Neural cell (in vitro differentiated cells): ENCODE results near the gene LCE1E. TPM values are rescaled to one million over a fixed set of nuclear protein-coding genes. Genes with fewer than 3 reads are reported as not detected.

Experiments used
- H2AFZ ChIP-seq: fragments of 200-600, 300-800 bp; sonication (generic), shearing (Covaris generic); 2 replicates; pipeline ENCODE4 v1.6.0; 2014; ENCODE audit warnings: low read depth, mild to moderate bottlenecking, antibody characterized with exemption, low read length, moderate library complexity
- H3F3A ChIP-seq: fragments of 200-600 bp; shearing (Covaris generic); 2 replicates; pipeline ENCODE4 v1.6.1; 2016; ENCODE audit warnings: mild to moderate bottlenecking, moderate library complexity, mixed read lengths, antibody characterized with exemption, low read length; ENCODE audit not compliant: insufficient read depth, poor library complexity, severe bottlenecking
- H3K27ac ChIP-seq: fragments of 200-600, 300-800 bp; sonication (generic), shearing (Covaris generic); 2 replicates; pipeline ENCODE4 v1.5.1; 2014; ENCODE audit warnings: mild to moderate bottlenecking, low read length, moderate library complexity
- H3K27me3 ChIP-seq: fragments of 300-800, 200-600 bp; sonication (generic), shearing (Covaris generic); 2 replicates; pipeline ENCODE4 v1.6.0; 2014; ENCODE audit warnings: mild to moderate bottlenecking, low read depth, low read length, moderate library complexity; ENCODE audit not compliant: insufficient read depth
- H3K36me3 ChIP-seq: fragments of 300-800, 200-600 bp; sonication (generic), shearing (Covaris generic); 2 replicates; pipeline ENCODE4 v1.5.1; 2014; ENCODE audit warnings: mild to moderate bottlenecking, antibody characterized with exemption, low read length, moderate library complexity; ENCODE audit not compliant: insufficient read depth
- H3K4me2 ChIP-seq: fragments of 300-800, 200-600 bp; sonication (generic), shearing (Covaris generic); 2 replicates; pipeline ENCODE4 v1.6.0; 2014; ENCODE audit warnings: mild to moderate bottlenecking, low read length
- H3K4me3 ChIP-seq: fragments of 300-800, 200-600 bp; sonication (generic), shearing (Covaris generic); 2 replicates; pipeline ENCODE4 v1.5.1; 2014; ENCODE audit warnings: mild to moderate bottlenecking, low read length, moderate library complexity
- H3K79me2 ChIP-seq: fragments of 200-600 bp; shearing (Covaris generic); replicated peaks from 2 replicates; pipeline ENCODE4 v1.6.0; 2014; ENCODE audit warnings: mild to moderate bottlenecking, low read length, moderate library complexity; ENCODE audit not compliant: insufficient read depth
- H3K9ac ChIP-seq: fragments of 300-800, 200-600 bp; sonication (generic), shearing (Covaris generic); 2 replicates; pipeline ENCODE4 v1.6.1; 2016; ENCODE audit warnings: mild to moderate bottlenecking, low read length, mixed read lengths
- H3K9me2 ChIP-seq: fragments of 200-600 bp; shearing (Covaris generic); 2 replicates; pipeline ENCODE4 v1.6.1; 2016; ENCODE audit warnings: mild to moderate bottlenecking, low read length, mixed read lengths; ENCODE audit not compliant: insufficient read depth
- H3K9me3 ChIP-seq: fragments of 200-600, 300-800 bp; sonication (generic), shearing (Covaris generic); 2 replicates; pipeline ENCODE4 v1.6.1; 2016; ENCODE audit warnings: mild to moderate bottlenecking, mixed run types, low read length, moderate library complexity, mixed read lengths
- H4K20me1 ChIP-seq: fragments of 200-600 bp; shearing (Covaris generic); 2 replicates; pipeline ENCODE4 v1.6.1; 2016; ENCODE audit warnings: mild to moderate bottlenecking, mixed run types; ENCODE audit not compliant: insufficient read depth
- CTCF ChIP-seq: fragments of 450-650 bp; IDR thresholded peaks from 2 replicates; pipeline ENCODE4 v1.5.1; 2014; ENCODE audit warnings: antibody characterized with exemption, mild to moderate bottlenecking, moderate library complexity; ENCODE audit not compliant: poor library complexity, severe bottlenecking
- EP300 ChIP-seq: fragments of 450-650 bp; conservative IDR thresholded peaks from 2 replicates; pipeline ENCODE4 v1.6.1; 2014; ENCODE audit warnings: antibody characterized with exemption, mild to moderate bottlenecking, moderate library complexity; ENCODE audit not compliant: poor library complexity, severe bottlenecking
- EZH2 ChIP-seq: fragments of 200-600, 300-800 bp; shearing (Covaris generic), sonication (generic); IDR thresholded peaks from 2 replicates; pipeline ENCODE4 v1.6.1; 2014; ENCODE audit warnings: antibody characterized with exemption, low read length, borderline replicate concordance, mild to moderate bottlenecking; ENCODE audit not compliant: insufficient read depth, poor library complexity, severe bottlenecking
- MXI1 ChIP-seq: fragments of 450-650 bp; conservative IDR thresholded peaks from 2 replicates; pipeline ENCODE4 v1.6.1; 2014; ENCODE audit warnings: antibody characterized with exemption, mild to moderate bottlenecking; ENCODE audit not compliant: poor library complexity, severe bottlenecking
- POLR2AphosphoS5 ChIP-seq: IDR thresholded peaks from 2 replicates; pipeline ENCODE4 v1.6.1; 2012
- RAD21 ChIP-seq: fragments of 450-650 bp; conservative IDR thresholded peaks from 2 replicates; pipeline ENCODE4 v1.6.1; 2014; ENCODE audit warnings: antibody characterized with exemption, mild to moderate bottlenecking, moderate library complexity
- REST ChIP-seq: IDR thresholded peaks from 2 replicates; pipeline ENCODE4 v1.6.1; 2012; ENCODE audit warnings: borderline replicate concordance
- SMC3 ChIP-seq: fragments of 450-650 bp; conservative IDR thresholded peaks from 2 replicates; pipeline ENCODE4 v1.6.1; 2014; ENCODE audit warnings: antibody characterized with exemption, mild to moderate bottlenecking, moderate library complexity; ENCODE audit not compliant: poor library complexity
- TAF1 ChIP-seq: IDR thresholded peaks from 2 replicates; pipeline ENCODE4 v1.6.1; 2012; ENCODE audit warnings: low read depth
- polyA plus RNA-seq: library from polyadenylated mRNA; depleted of rRNA; stranded (reverse); fragments of >200 nt; gene quantifications from 2 replicates; pipeline ENCODE4 v1.2.3, GENCODE V29; 2014

LCE1E gene
- polyA plus RNA-seq, 1 donor from 2014 or later = not detected

- Histone ChIP-seq H4K20me1 (no peaks in the 10 kb centered on the region), H3K4me2 (no peak overlapping the region), H3K4me3 (no peak overlapping the region), H3K9me3 (peaks cover 3% of the 10 kb centered on the region), H3K9ac (no peak overlapping the region), H3K27me3 (no peaks in the 10 kb centered on the region), H3K79me2 (no peaks in the 10 kb centered on the region), H3K27ac (no peak overlapping the region), H3F3A (no peaks in the 10 kb centered on the region), H3K9me2 (no peaks in the 10 kb centered on the region), H2AFZ (no peak overlapping the region), H3K36me3 (no peaks in the 10 kb centered on the region)
- TF ChIP-seq EP300 = no peak
- TF ChIP-seq POLR2AphosphoS5 = no peak
- TF ChIP-seq SMC3 = no peak
- no peak for TF ChIP-seq MXI1
- no peak for TF ChIP-seq TAF1
- no peak for TF ChIP-seq EZH2
- TF ChIP-seq RAD21 = no peak
- TF ChIP-seq CTCF = no peak
- TF ChIP-seq REST = no peak
Observed at GRCh38 chr1:152753586-152753985, 32.5 kb upstream of the LCE1E start.

- no peak overlapping the region for H3K4me3 ChIP-seq
- H3K9me2 ChIP-seq = no peaks in the 10 kb centered on the region
- no peaks in the 10 kb centered on the region for H3K79me2 ChIP-seq
- H3K4me2 ChIP-seq = no peak overlapping the region
- H2AFZ ChIP-seq = no peak overlapping the region
- peaks cover 3% of the 10 kb centered on the region for H3K9me3 ChIP-seq
- TF ChIP-seq EP300 = no peak
- TF ChIP-seq SMC3 = no peak
- no peak for TF ChIP-seq CTCF
- TF ChIP-seq TAF1 = no peak
- no peak for TF ChIP-seq EZH2
- TF ChIP-seq RAD21 = no peak
- TF ChIP-seq POLR2AphosphoS5 = no peak
- TF ChIP-seq REST = no peak
- no peak for TF ChIP-seq MXI1
- no peaks in the 10 kb centered on the region for H3F3A ChIP-seq
- no peaks in the 10 kb centered on the region for H4K20me1 ChIP-seq
- no peak overlapping the region for H3K9ac ChIP-seq
- H3K36me3 ChIP-seq = no peaks in the 10 kb centered on the region
- H3K27me3 ChIP-seq = no peaks in the 10 kb centered on the region
- no peak overlapping the region for H3K27ac ChIP-seq
Observed at GRCh38 chr1:152756872-152757271, 29.2 kb upstream of the LCE1E start.
